ENCODE data around the gene JAG2.

- no peak for TF ChIP-seq CTCF (IDR thresholded peaks at IDR 0.05)
- TF ChIP-seq POLR2A (IDR thresholded peaks at IDR 0.05) = no peak
These were observed 44.1 kb upstream of the JAG2 start for GRCh38 chr14:105212541-105213300.

Data from esophagus squamous epithelium (tissue), 4 donors.